ENCODE results near the gene ZC2HC1C.

ZC2HC1C gene

DNA sequence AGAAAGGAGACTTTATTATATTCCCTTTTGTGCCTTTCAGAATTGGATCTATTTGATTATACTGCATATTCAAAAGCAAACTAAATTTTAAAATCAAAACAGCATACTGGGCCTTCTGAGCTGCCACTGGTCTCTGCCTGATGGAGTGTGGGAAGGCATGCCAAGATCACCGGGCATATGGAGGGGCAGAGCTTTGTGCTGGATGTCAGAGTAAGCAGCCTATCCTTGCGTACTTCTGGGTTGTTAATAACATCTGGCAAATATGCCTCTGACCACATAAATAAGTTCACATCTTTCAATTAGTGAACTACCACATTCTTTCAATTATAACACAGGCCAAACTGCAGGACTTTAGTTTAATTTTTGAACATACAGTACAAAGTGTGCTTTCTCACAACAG lies 36.5 kb upstream of the ZC2HC1C start:
- no peaks in the 10 kb centered on the region for H3F3A ChIP-seq (ENCODE audit: low read depth)
- no peak for TF ChIP-seq EZH2phosphoT487 (IDR thresholded peaks at IDR 0.05; ENCODE audit: borderline replicate concordance)
- TF ChIP-seq, protein P1, sequence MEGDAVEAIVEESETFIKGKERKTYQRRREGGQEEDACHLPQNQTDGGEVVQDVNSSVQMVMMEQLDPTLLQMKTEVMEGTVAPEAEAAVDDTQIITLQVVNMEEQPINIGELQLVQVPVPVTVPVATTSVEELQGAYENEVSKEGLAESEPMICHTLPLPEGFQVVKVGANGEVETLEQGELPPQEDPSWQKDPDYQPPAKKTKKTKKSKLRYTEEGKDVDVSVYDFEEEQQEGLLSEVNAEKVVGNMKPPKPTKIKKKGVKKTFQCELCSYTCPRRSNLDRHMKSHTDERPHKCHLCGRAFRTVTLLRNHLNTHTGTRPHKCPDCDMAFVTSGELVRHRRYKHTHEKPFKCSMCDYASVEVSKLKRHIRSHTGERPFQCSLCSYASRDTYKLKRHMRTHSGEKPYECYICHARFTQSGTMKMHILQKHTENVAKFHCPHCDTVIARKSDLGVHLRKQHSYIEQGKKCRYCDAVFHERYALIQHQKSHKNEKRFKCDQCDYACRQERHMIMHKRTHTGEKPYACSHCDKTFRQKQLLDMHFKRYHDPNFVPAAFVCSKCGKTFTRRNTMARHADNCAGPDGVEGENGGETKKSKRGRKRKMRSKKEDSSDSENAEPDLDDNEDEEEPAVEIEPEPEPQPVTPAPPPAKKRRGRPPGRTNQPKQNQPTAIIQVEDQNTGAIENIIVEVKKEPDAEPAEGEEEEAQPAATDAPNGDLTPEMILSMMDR (conservative IDR thresholded peaks at IDR 0.05; ENCODE audit: low read length) = no peak
- no peaks in the 10 kb centered on the region for H3K36me3 ChIP-seq (ENCODE audit: insufficient read depth, low read length)

DNA sequence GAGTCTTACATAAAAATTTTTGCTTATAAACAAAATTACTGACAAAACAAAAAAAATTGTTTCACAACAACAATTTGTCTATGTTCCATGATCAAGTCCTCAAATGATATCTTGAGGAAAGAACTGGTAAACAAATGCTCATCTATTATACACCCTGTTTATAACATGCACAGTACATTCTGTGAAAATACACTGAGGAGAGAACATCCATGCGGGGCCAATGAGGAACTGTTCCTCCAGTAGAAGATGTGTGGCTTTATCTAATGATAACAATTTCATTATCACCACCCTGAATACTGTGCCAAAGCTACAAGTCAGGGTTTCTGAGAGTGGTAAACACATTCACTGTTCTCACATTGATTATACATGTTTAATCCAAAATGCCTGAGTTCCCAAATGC lies 28.9 kb upstream of the ZC2HC1C start:
- Histone ChIP-seq H2AFZ (ENCODE audit: low read length) (no peak overlapping the region), H3K4me1 (ENCODE audit: insufficient read depth, low read length, poor library complexity, severe bottlenecking) (peaks cover 11% of the 10 kb centered on the region), H3F3A (ENCODE audit: low read depth) (no peaks in the 10 kb centered on the region), H3K9me2 (replicated peaks; ENCODE audit: low read depth, low read length) (no peaks in the 10 kb centered on the region), H3K4me2 (ENCODE audit: low read depth, low read length, poor library complexity, severe bottlenecking) (no peak overlapping the region), H3K9me3 (ENCODE audit: insufficient read depth, low read depth, low read length) (no peaks in the 10 kb centered on the region), H3K4me3 (ENCODE audit: low read length, poor library complexity, severe bottlenecking) (no peak overlapping the region), H4K20me1 (ENCODE audit: insufficient read depth, low read length, poor library complexity, severe bottlenecking) (no peaks in the 10 kb centered on the region), H3K9ac (ENCODE audit: low read depth, low read length, poor library complexity, severe bottlenecking) (no peak overlapping the region), H3K27me3 (ENCODE audit: insufficient read depth, low read length, poor library complexity, severe bottlenecking) (no peaks in the 10 kb centered on the region), H3K79me2 (ENCODE audit: insufficient read depth, low read length) (no peaks in the 10 kb centered on the region), H3K36me3 (ENCODE audit: insufficient read depth, low read length) (no peaks in the 10 kb centered on the region)
- TF ChIP-seq, protein P1 (conservative IDR thresholded peaks at IDR 0.05; ENCODE audit: low read length) = no peak

More for the DNA sequence above, 36.5 kb upstream of the ZC2HC1C start:
- Histone ChIP-seq H3K4me1 (ENCODE audit: insufficient read depth, low read length, poor library complexity, severe bottlenecking) (no peaks in the 10 kb centered on the region), H3K9ac (ENCODE audit: low read depth, low read length, poor library complexity, severe bottlenecking) (no peak overlapping the region), H3K4me3 (ENCODE audit: low read length, poor library complexity, severe bottlenecking) (no peak overlapping the region), H3K27me3 (ENCODE audit: insufficient read depth, low read length, poor library complexity, severe bottlenecking) (no peaks in the 10 kb centered on the region), H3K4me2 (ENCODE audit: low read depth, low read length, poor library complexity, severe bottlenecking) (no peak overlapping the region), H3K79me2 (ENCODE audit: insufficient read depth, low read length) (no peaks in the 10 kb centered on the region), H3K9me2 (replicated peaks; ENCODE audit: low read depth, low read length) (no peaks in the 10 kb centered on the region), H2AFZ (ENCODE audit: low read length) (no peak overlapping the region), H4K20me1 (ENCODE audit: insufficient read depth, low read length, poor library complexity, severe bottlenecking) (no peaks in the 10 kb centered on the region), H3K9me3 (ENCODE audit: insufficient read depth, low read depth, low read length) (no peaks in the 10 kb centered on the region)

DNA sequence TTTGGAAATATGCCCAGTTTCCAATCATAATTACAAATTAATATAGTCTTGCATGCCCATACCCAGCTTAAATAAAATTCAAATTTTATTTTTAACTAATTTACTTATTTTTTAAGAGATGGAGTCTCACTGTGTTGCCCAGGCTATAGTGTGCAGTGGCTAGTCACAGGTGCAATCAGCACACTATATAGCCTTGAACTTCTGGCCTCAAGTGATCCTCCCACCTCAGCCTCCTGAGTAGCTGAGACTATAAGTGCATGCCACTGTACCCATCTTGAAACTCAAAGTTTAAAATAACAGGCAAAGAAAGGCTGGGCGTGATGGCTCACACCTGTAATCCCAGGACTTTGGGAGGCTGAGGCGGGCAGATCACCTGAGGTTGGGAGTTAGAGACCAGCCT lies 28.5 kb upstream of the ZC2HC1C start:
- Histone ChIP-seq H3K9me2 (replicated peaks; ENCODE audit: low read depth, low read length) (no peaks in the 10 kb centered on the region), H3K4me2 (ENCODE audit: low read depth, low read length, poor library complexity, severe bottlenecking) (no peak overlapping the region), H3K79me2 (ENCODE audit: insufficient read depth, low read length) (no peaks in the 10 kb centered on the region), H3K4me3 (ENCODE audit: low read length, poor library complexity, severe bottlenecking) (no peak overlapping the region), H3K9ac (ENCODE audit: low read depth, low read length, poor library complexity, severe bottlenecking) (no peak overlapping the region), H3K36me3 (ENCODE audit: insufficient read depth, low read length) (no peaks in the 10 kb centered on the region), H3K9me3 (ENCODE audit: insufficient read depth, low read depth, low read length) (no peaks in the 10 kb centered on the region), H3K4me1 (ENCODE audit: insufficient read depth, low read length, poor library complexity, severe bottlenecking) (peaks cover 11% of the 10 kb centered on the region), H3F3A (ENCODE audit: low read depth) (no peaks in the 10 kb centered on the region), H4K20me1 (ENCODE audit: insufficient read depth, low read length, poor library complexity, severe bottlenecking) (no peaks in the 10 kb centered on the region), H2AFZ (ENCODE audit: low read length) (no peak overlapping the region), H3K27me3 (ENCODE audit: insufficient read depth, low read length, poor library complexity, severe bottlenecking) (no peaks in the 10 kb centered on the region)
- TF ChIP-seq, protein P1 (conservative IDR thresholded peaks at IDR 0.05; ENCODE audit: low read length) = no peak
- TF ChIP-seq EZH2phosphoT487 (IDR thresholded peaks at IDR 0.05; ENCODE audit: borderline replicate concordance) = no peak

All from Loucy (cell line).